WI38 (cell line): ENCODE data around the gene PSMB3.

ENCODE experiments used
- H3K4me3 ChIP-seq: 2 replicates; pipeline ENCODE4 v1.5.1; 2011; ENCODE audit warnings: low read depth, mild to moderate bottlenecking, control low read depth, low read length
- CTCF ChIP-seq: IDR thresholded peaks from 2 replicates; pipeline ENCODE4 v1.5.1; 2012; ENCODE audit warnings: low read depth, mild to moderate bottlenecking, control low read depth, low read length

The PSMB3 gene

DNA sequence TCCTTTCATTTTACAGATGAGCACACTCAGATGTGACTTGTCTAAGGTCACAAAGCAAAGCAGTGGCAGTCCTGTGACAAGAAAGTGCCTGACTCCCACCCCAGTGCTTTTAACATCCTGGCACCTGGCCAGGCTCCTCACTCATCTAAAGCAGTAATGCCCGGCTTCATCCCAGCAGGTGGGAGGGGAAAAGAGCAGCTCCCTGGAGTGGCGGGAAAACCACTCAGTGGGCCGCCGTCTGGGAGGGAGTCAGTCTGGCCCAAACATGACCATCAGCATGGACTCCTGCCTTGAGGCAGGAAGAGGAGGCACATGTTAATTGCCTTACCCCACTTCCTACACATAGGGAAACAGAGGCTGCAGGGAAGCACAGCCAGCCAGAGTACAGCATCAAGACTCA is 7.0 kb upstream of the PSMB3 start:
- no peak for TF ChIP-seq CTCF
- H3K4me3 ChIP-seq, result peak overlapping the region; percentile 78; the same call in 1 of the 2 replicates

GRCh38 chr17:38746004-38746848 is 6.3 kb upstream of the PSMB3 start:
- TF ChIP-seq CTCF, result no peak
- H3K4me3 ChIP-seq, result peak overlapping the region; percentile 78

GRCh38 chr17:38746849-38747462 is 5.6 kb upstream of the PSMB3 start:
- H3K4me3 ChIP-seq, result peak overlapping the region; percentile 78
- TF ChIP-seq CTCF, result no peak

GRCh38 chr17:38747463-38748148 is 4.9 kb upstream of the PSMB3 start:
- H3K4me3 ChIP-seq, result peak overlapping the region; percentile 78
- TF ChIP-seq CTCF, result 0 out of 2 replicates have a peak, but pooled peaks have one; percentile 5

DNA sequence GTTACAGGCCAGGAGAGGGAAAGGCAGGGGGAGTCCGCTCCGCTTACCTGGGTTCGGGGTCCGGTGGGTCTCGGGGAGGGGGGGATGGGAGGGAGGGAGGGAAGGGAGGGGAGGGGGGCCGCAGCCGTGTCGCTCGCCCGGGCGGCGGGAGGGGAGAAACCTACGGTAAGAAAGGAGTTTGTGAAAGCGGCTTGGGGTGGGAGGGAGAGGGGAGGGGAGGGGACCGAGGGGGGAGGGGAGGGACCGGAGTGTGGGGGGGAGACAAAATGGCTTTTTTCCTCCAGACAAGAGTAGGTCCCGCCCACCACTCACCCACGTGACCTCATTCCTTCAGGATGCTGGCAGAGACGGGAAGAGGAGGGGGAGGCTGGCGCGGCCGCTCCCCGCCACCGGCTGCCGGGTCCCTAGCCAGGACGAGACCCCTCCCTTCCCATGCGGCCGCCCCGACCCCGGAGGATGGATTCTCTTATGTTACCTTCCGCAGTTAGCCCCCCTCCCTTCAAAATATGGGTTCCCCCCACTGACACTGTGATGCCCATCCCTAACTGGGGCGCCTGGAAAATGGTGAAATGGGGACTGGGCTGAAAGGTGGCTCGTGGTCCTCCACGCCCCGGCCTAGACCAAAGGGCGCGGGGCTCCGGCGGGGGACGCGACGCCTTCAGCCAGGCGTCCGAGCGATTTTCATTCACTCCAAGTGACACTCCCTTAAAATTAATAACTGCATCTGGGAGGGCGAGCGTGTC is 4.2 kb upstream of the PSMB3 start, which contains the start of gene PCGF2:
Gene PCGF2 (minus strand): TSS at position 188 of the 743 bp plus-strand sequence. CDS start 7,934 bp downstream, outside the sequence.
- peak within 1 kb of the TSS; percentile 78 for H3K4me3 ChIP-seq
- TF ChIP-seq CTCF, result no peak

DNA sequence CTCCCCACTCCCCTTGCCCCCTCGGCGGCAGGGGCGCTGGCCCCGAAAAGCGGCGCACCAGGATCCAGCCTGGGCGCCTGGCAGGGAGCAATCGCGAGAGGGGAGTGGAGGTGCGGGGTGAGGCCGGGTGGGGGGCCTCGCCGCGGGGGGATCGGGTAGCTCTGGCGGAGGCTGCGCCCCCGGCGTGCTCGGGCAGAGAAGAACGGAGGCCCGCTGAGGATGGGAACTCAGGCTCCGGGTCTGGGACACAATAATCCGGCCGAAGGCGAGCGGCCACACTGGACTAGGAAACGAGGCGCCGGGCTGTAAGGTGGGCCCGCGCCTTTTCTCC is 3.7 kb upstream of the PSMB3 start:
- no peak for TF ChIP-seq CTCF
- peak overlapping the region; percentile 65 for H3K4me3 ChIP-seq
